NCI-H146 treated with DMSO at 0.1 percent for 48 hours (cell line): ENCODE results near the gene GTF3A.
A peak's percentile ranks its signal among the peaks of the same experiment; 100 is the strongest.

Experiments
- DNase-seq: peaks from one replicate; lab custom pipeline; 2025; ENCODE audit not compliant: unreplicated experiment; lab: John Stamatoyannopoulos, UW

The GTF3A gene

GRCh38 chr13:27404680-27405079 is 19.7 kb upstream of the GTF3A start:
- DNase-seq, result no peak

GRCh38 chr13:27405546-27406134 is 18.8 kb upstream of the GTF3A start:
- no peak for DNase-seq

- peak; percentile 63 for DNase-seq
Observed at GRCh38 chr13:27406178-27406939, 18.1 kb upstream of the GTF3A start.

GRCh38 chr13:27408074-27408473 is 16.3 kb upstream of the GTF3A start:
- no peak for DNase-seq

GRCh38 chr13:27409013-27409412 is 15.4 kb upstream of the GTF3A start:
- DNase-seq, result no peak

GRCh38 chr13:27411341-27411740 is 13.1 kb upstream of the GTF3A start:
- no peak for DNase-seq

- DNase-seq, result no peak
Observed at GRCh38 chr13:27415116-27415515, 9.3 kb upstream of the GTF3A start.

GRCh38 chr13:27419328-27419727 is 5.1 kb upstream of the GTF3A start:
- no peak for DNase-seq

GRCh38 chr13:27421101-27421871 is 3.1 kb upstream of the GTF3A start:
- DNase-seq, result no peak

GRCh38 chr13:27423333-27423732 is 1.1 kb upstream of the GTF3A start:
- DNase-seq, result no peak

- no peak for DNase-seq
Observed at GRCh38 chr13:27425158-27425917, 919 bp downstream of the GTF3A start.

- DNase-seq, result peak; percentile 20
Observed at GRCh38 chr13:27425918-27426630, 1.7 kb downstream of the GTF3A start.

GRCh38 chr13:27427641-27428040 is 3.2 kb downstream of the GTF3A start:
- no peak for DNase-seq

- DNase-seq, result no peak
Observed at GRCh38 chr13:27428160-27428559, 3.7 kb downstream of the GTF3A start.

GRCh38 chr13:27432180-27432579 is 7.8 kb downstream of the GTF3A start:
- DNase-seq, result no peak

GRCh38 chr13:27432611-27433210 is 8.3 kb downstream of the GTF3A start:
- no peak for DNase-seq

GRCh38 chr13:27437126-27437525 is 12.7 kb downstream of the GTF3A start:
- DNase-seq, result no peak

GRCh38 chr13:27440408-27440807 is 16.0 kb downstream of the GTF3A start:
- DNase-seq, result no peak

GRCh38 chr13:27442071-27442647 is 17.7 kb downstream of the GTF3A start:
- DNase-seq, result no peak

- DNase-seq, result no peak
Observed at GRCh38 chr13:27442797-27443196, 18.4 kb downstream of the GTF3A start.
